Stimulated activated CD8-positive, alpha-beta memory T cell treated with anti-CD3 and anti-CD28 coated beads, Interleukin-15, amount 100 ng/mL, for 24 hours (primary cell): ENCODE results near the gene VTI1A.
"Not testable (repeated sequence)": the region's sequence is repeated elsewhere in the genome, so short reads cannot be mapped to it uniquely, and the experiment has no call there.

Experiments
- DNase-seq: peaks from one replicate; pipeline ENCODE4 v3.0.0-alpha.2; 2020; ENCODE audit warnings: low read depth

VTI1A gene

DNA sequence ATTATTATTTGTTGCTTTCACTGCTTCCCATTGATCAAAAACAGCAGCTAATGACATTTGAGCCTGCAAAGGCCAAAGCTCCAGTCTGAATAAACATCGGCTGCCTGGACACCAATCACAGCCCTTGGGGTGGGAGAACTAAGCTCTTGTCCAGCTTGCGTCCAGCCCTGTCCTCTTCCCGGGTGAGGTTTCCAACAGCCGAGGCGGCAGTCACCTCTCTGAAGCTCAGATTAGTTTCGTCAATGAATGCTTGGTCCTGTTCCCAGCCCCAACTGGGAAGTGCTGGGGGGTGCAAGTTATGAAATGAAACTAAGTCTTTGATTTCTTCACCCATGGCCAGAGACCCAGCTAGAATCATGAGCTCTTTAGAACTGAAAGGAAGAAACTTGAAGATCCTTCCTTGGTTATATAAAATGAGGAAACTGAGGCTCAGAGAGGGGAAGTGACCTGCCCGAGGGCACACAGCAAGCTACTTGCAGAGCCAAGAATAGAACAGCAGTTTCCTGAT lies 389.0 kb downstream of the VTI1A start:
- DNase-seq = no peak

DNA sequence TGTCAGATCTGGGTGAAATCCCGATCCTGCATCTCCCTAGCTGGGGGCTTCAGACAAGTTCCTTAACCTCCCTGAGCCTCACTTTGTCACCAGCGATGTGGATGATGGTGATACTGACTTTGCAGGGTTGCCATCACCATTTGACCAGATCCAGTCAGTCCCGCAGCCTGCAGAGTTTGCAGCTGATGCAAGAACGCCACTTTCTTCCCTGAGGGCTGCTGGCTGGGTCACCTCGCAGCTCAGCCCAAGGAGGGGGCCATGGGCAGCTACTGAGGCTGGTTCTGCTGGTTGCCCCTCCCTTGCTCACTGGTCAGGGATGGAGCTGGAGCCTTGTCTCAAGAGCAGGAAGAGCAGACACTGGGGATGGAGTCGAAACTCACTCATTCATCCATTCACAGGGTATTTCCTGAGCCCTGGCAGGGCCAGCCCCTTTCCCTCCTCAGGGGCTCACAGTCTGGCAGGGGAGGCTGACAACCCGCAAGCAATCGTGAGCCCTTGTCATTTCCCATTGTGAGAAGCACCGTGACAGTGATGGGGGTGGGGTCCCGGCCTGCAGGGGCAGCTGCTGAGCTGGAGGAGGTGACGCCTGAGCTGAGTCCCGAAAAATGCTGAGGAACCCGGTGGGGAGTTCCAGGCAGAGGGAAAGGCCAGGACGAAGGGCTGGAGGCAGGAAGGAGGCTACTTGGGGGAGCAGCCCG lies 391.9 kb downstream of the VTI1A start:
- DNase-seq = no peak

DNA sequence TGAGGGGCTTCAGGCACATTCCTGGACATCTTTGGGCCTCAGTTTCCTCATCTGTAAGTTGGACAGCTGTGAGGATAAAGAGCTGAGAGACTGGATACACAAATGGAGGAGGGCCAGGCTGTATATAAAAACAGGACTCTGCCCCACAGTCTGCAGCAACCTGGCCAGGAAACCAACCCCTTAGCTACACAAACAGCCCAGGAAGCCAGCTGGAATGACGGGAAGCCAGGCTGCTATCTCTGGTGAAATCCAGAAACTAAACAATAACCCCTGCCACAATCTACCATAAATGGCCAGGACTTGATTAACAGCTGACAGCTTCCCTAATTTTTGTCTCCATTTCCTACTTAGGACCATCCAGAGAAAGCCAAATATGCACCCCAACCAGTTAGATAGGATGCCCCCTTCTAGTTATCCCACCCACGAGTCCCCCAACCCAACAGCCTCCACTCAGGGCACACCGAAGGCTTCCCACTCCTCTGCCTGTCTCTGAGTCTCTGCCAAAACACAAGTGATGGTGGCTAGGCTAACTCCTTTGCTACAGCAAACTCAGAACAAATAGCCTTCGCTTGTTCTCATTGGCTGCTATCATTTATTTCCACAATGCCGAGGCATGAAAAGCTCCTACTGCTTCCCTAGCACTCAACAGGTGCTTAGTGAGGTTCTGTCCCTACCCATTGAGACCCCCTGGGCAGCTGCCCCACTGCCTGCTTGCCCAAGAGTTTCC lies 393.1 kb downstream of the VTI1A start:
- DNase-seq = no peak

DNA sequence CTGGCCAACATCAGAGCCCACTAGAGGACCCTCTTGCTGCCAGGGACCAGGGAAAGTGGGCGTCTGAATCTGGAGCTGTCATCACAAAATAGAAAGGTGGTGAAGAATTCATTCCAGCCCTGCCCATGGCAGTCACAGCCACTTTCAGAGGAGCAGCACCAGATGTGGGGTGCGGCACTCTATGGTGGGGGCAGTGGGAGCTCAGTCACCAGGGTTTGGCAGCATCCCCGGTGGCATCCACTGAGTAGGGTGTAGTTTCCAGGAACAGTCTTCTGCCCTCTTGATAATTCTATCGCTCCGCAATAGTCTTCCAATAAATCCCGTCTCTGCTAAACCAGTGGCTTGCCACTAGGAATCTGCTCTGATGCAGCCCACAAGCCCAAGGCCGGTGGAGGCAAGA lies 394.5 kb downstream of the VTI1A start:
- no peak for DNase-seq

DNA sequence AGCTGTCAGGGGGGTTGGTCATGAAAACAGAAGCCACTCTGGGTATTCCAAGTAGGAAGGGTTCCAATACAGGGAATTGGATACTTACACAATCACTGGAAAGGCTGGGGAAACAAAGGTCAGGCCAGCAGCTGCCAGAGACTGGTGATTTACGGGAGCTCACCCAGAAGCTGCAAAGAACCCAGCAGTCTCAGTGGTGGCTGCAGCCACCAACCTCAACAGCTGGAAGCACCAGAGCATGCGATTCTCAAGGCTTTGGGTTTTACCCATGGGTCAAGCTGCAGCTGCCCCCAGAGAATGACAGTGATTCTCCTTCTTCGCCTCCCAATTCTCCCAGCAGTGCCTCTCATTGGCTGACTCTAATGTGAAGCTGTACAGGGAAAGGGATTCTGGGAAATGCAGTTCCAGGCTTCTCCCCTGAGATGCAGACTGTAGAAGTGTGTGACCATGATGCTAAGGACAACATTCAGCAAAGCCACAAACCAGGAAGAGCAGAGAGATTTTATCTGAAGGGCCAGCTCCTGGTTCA lies 395.9 kb downstream of the VTI1A start:
- no peak for DNase-seq

DNA sequence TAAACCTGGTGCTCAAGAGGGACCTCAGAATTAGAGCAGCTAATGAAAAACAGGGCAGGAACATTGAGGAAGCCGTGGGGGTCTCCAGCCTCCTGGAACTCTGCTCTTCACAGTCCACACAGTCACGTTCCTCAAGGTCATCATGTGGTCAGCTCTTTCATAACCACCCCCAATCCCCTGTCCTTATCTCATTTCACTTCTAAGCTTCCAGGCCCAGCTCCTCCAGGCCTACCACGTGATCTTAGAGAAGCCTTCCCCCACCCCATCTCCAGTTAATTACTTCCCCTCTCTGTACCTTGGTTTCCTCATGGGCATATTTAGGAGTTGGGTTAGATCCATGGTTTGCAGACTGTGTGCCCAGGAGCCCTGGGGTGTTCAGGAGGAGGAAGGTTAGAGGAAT lies 396.6 kb downstream of the VTI1A start:
- DNase-seq = no peak

DNA sequence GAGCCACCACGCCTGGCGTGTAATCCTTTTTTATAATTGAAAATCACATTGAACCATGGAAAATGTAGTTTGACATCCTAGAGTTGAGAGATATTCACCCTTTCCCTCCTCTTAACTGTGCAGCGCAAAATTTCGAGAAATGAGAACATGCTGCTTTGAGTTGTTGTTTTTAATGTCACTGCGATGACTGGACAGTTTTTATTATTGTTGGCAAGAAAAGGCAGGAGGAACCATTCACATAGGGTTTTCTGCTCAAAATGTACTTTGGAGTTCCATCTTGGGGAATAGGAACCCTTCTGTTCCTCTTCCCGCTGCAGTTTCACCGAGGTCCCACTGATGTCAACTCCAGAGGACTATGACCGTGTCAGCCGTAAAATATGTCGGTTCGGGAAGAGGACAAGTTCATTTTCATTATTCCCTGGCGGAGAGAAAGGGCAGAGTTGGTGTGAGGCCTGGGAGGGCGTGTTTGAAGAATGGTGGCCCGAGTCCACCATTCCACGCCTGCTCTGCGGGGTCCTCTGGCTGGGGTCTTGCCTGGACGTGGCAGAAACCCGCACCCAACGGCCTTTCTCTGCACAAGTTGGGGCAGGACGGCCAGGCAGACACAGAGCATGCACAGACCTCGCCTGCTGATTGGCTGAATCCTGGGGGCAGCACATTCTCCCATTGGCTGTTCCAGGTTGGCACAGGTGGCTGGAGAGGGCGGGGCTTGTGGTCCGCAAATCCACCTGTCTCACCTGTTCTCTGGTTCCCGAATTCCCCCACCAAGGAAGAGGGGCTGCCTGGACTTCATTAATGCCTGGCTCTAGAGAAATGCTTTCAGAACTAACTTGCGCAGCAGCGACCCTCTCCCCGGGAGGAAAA lies 397.9 kb downstream of the VTI1A start:
- DNase-seq = no peak

DNA sequence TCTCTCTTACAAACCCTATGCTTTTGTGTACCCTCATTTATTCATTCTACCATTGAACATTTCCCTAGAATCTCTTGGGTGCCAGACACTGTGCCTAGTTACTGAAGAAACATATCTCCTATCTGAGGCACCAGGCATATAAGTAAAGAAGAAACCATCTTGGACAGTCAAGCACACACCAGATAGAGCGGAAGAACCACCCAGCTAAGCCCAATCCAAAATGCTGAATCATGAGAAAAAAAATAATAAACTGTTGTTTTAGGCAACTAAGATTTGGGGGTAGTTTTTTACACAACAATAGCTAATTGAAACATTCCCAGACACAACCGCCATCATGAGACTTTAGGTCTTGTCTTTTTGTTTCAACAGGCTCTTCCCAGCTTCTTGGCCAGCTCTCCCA lies 400.8 kb downstream of the VTI1A start:
- DNase-seq = no peak

DNA sequence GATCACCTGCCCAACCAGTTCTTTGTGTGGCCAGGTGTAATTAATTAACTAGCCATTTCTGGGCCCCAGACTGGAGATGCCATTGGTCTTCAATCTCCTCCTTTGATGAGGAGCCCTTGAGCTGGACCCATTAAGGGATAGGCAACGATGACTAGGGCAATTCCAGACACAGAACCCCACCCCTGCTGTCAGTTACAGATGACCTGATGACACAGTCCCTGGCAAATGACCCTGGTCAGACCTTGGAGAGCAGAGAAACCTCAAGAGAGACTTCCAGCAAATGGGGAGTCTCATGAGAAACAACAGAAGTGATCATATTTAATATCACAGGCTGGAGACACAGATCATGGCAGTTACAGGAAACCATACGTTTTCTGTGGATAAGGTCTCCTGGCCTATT lies 401.2 kb downstream of the VTI1A start:
- DNase-seq = no peak

DNA sequence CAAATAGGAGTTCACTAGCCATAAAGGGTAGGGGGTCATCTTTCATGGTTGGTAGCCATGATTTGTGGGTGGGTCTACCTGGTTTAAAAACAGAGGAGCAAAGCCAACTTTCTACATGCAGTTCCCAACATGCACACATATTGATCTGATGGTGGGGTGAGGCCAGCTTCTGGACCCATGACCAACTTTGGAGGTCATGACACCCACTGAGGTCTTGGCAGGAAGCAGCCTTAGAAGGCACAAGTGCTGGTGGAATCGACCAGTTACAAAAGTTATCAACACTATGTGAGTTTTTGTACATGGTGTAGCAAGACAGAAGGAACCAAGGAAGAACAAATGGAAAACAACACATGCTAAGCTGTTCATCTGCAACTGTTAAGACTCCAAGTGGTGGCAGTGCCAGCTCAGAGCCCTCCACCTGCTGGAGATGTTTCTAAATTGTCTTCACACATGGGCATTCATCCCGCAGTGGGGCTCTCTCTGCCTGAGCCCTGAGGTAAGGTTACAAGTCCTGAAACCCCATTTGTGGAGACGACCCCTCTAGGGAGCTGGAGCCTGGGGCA lies 401.9 kb downstream of the VTI1A start:
- DNase-seq = no peak

DNA sequence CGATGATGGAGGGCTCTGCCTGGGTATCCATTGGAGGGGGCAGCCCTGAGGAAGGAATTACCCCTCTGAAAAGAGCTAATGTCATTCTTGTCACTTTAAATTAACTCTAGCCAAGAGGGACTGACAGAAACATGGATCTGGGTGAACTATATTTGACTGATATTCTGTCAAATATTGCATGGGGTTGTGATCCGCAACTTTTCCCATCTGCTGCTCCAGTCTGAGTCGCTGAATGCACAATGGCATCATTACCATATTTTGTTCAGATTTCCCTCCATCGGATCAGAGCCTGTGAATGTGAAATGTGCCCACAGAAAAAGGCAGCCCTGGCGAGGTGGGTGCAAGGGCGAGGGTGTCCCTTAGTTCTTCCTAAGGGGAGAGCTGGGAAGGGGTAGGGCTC lies 402.5 kb downstream of the VTI1A start:
- DNase-seq = no peak

DNA sequence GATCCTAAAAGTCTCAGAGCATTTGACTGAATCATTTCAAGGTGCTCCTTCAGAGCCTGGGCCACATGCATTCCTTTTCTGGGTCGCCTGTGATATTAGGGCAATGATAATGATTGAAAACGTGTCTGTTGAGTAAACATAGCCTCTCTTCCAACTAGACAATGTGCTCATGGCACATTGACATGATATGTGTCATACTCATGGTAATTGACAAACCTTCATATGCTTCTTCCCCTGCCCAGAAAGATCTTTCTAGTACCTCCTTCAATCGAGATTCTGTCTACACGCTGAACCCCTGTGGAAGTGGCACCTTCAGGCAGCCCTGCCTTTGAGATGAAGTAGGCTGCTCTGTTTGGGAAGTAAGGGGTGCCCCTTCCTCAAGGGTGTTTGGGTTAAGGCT lies 404.2 kb downstream of the VTI1A start:
- DNase-seq = no peak

DNA sequence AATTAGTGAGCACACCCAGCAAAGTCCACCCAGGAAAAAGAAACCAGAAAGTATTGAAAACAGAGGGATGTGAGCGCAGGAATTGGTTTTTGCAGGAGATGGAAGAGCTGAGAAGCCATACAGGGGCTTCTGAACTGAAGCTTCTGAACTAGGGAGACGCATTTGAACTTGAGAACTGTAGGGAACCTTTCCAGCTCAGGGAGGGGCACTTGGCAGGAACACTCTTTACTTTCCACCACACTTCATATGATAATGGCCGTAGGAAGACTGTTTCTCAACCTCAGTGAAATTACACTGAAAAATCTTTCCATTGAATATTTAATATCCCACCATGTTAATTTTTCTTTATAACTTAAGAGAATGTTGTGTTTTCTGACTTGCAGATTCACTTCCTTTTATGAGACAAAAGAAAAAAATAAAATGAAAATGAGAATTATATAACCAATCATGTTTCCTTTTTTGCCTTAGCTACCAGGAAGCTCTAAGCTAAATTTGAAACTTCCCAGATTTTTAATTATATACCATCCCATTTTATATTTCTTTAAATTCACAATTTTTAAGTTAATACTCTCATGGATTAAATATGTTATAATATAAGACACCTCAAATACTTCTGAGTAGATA lies 404.7 kb downstream of the VTI1A start:
- no peak for DNase-seq

DNA sequence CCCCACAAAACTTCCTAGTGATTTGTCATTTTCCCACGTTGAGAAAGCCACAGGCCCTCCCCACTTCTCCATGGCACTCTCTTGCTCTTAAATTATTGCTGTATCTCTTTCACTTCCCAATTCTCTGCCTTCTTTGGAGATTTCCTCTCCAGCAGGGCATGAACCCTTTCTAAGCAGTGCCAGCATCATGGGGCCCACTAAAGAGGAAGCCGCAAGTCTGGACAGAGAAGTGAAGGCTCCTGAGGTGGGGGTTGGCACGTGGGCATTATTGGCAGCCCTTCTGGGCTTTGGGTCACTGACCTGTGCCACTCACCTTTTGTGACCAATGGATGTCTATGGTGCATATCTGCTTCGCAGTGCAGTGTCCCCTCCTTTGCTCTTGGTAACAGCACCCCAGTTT lies 405.3 kb downstream of the VTI1A start:
- DNase-seq = no peak

DNA sequence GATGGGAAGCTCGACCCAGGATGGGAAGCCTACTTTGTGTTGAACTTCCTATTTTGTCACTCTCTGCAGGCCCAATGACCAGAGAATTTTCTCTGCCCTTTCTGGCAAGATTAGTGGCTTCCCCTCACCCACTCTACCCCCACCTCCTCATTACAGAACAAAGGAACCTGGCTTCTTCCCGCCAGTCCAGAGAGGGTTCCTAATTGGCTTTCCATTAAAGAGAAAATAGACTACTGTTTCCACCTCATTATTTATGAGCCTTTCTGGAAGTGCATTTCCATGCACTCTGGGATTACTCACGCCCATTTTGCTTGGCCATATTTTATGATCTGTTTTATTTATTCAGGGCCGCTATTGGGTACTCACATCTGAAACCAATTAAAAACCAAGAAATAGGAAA lies 408.1 kb downstream of the VTI1A start:
- no peak for DNase-seq

DNA sequence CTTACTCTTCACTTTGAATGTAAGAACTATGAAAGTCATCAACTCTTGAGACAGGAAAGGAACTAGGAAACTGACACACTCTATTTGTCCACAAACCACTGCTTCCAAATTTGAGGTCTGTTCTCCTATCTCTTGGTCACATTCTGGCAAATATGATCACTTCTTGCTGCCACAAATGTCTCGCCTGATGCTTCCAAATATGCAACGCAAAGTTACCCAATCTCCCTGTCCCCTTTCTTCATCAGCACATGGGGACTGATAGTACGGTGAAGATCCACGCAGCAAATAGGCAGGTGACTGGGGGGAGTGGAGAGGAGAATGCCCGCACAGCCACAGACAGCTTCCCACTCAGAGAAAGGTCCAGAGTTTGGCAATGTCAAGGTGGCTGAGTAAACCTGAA lies 410.5 kb downstream of the VTI1A start:
- no peak for DNase-seq

DNA sequence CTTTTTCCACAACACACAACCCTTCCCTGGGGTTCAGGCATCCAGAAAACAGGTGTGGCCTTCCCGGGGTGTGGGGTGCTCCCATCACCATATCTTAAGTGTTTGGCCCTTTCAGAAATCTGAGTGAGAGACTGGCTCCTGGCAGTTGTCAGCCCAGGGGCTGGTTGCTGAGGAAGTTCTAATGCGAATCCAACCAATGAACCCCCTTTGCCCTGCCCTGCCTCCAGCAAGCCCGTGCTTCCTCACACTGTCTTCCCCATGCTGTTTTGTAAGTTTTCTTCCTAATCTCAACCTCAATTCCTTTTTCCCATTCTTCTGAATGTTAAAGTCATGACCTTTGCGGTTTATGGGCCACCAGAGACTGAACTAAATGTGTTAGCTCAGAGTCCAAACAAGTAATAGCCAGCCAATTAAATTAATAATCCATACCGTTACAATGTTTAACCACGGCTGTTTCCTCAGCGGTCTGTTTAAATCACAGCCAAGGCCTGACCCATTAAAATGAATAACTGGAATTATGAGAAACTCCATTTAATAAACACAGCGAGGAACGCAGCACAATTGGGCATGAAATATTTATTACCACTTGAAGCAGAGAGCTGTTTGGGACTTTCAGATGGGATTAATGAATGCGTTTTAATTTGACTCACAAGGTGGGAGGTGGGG lies 412.1 kb downstream of the VTI1A start:
- no peak for DNase-seq

DNA sequence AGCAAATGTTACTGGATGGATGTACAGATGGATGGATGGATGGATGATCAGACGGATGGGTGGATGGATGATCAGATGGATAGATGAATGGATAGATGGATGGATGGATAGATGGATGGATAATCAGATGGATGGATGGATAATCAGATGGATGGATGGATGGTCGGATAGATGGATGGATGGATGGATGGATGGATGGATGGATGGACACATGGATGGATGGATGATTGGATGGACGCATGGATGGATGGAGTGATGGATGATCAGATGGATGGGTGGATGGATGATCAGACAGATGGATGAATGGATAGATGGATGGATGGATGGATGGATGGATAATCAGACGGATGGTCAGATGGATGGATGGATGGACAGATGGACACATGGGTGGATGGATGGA lies 412.8 kb downstream of the VTI1A start:
- DNase-seq = no peak

DNA sequence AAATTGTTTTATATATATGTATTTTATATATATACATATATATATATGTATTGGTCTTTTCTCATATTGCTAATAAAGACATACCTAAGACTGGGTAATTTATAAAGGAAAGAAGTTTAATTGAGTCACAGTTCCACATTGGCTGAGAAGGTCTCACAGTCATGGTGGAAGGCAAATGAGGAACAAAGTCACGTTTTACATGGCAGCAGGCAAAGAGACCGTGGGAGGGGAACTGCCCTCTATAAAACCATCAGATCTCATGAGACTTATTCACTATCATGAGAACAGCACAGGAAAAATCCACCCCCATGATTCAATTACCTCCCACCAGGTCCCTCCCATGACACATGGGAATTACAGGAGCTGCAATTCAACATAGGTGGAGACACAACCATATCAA lies 416.4 kb downstream of the VTI1A start:
- not testable (repeated sequence) for DNase-seq
